WTC11 (cell line): Measurements from ENCODE around the gene RPP30. TPM values are rescaled to one million over a fixed set of nuclear protein-coding genes. Genes with fewer than 3 reads are reported as not detected.

ENCODE experiments used
- ATAC-seq: fragments of 200-7000 bp; cut with Tn5 transposase; 2 replicates; pipeline ENCODE4 v1.10.0; 2021; ENCODE audit warnings: mild to moderate bottlenecking, moderate library complexity
- CTCF ChIA-PET: fragments of 300-600 bp; sonication (Branson Sonifier 250); formaldehyde crosslinking; loops from one replicate; lab custom pipeline; 2021; ENCODE audit warnings: antibody characterized with exemption; lab: Charles Lee
- POLR2A ChIA-PET: fragments of 350-600 bp; sonication (Branson Sonifier 250); formaldehyde crosslinking; loops from one replicate; lab custom pipeline; 2021; ENCODE audit warnings: antibody characterized with exemption; lab: Charles Lee
- DNase-seq: peaks from one replicate; pipeline ENCODE4 v3.0.0; 2021; ENCODE audit warnings: low spot score
- H3K27ac Mint-ChIP-seq: 2 replicates; pipeline ENCODE4 v1.8.0; 2021; ENCODE audit warnings: mixed read lengths
- H3K27me3 Mint-ChIP-seq: 2 replicates; pipeline ENCODE4 v1.8.0; 2021; ENCODE audit warnings: low read depth, mild to moderate bottlenecking, moderate library complexity, mixed read lengths
- H3K36me3 Mint-ChIP-seq: 2 replicates; pipeline ENCODE4 v1.8.0; 2021; ENCODE audit warnings: mixed read lengths
- H3K4me1 Mint-ChIP-seq: 2 replicates; pipeline ENCODE4 v1.8.0; 2022; ENCODE audit warnings: mixed read lengths
- H3K4me3 Mint-ChIP-seq: 2 replicates; pipeline ENCODE4 v1.8.0; 2021; ENCODE audit warnings: mild to moderate bottlenecking, moderate library complexity, mixed read lengths
- H3K9me3 Mint-ChIP-seq: 2 replicates; pipeline ENCODE4 v1.8.0; 2021; ENCODE audit warnings: mixed read lengths
- CTCF ChIP-seq: fragments of 200-600 bp; IDR thresholded peaks from 2 replicates; pipeline ENCODE4 v1.8.0; 2022; ENCODE audit warnings: antibody characterized with exemption
- FOXK1 ChIP-seq: sonication (generic); formaldehyde crosslinking; IDR thresholded peaks from 2 replicates; pipeline ENCODE4 v1.8.0; 2022; ENCODE audit warnings: mild to moderate bottlenecking, moderate library complexity, missing genetic modification reagents
- GTF2I ChIP-seq: fragments of 250-450 bp; sonication (Bioruptor Pico); conservative IDR thresholded peaks from 2 replicates; pipeline ENCODE4 v1.4.0; 2021; ENCODE audit warnings: mild to moderate bottlenecking
- HMGXB4 ChIP-seq: sonication (generic); formaldehyde crosslinking; IDR thresholded peaks from 2 replicates; pipeline ENCODE4 v1.8.1; 2023; ENCODE audit warnings: mild to moderate bottlenecking, moderate library complexity, missing genetic modification reagents
- MYBL2 ChIP-seq: sonication (generic); formaldehyde crosslinking; IDR thresholded peaks from 2 replicates; pipeline ENCODE4 v1.8.1; 2023; ENCODE audit warnings: mild to moderate bottlenecking, moderate library complexity, missing genetic modification reagents
- PRRX2 ChIP-seq: fragments of 250-450 bp; sonication (Bioruptor Pico); IDR thresholded peaks from 2 replicates; pipeline ENCODE4 v1.8.0; 2021; ENCODE audit warnings: mild to moderate bottlenecking
- ZMAT4 ChIP-seq: fragments of 250-450 bp; sonication (Bioruptor Pico); IDR thresholded peaks from 2 replicates; pipeline ENCODE4 v1.9.0; 2021; ENCODE audit warnings: mild to moderate bottlenecking
- ZNF396 ChIP-seq: fragments of 250-450 bp; sonication (Bioruptor Pico); IDR thresholded peaks from 2 replicates; pipeline ENCODE4 v1.8.0; 2021; ENCODE audit warnings: mild to moderate bottlenecking, moderate library complexity, borderline replicate concordance
- total RNA-seq: library from RNA; stranded (reverse); gene quantifications from 3 replicates; pipeline ENCODE4 v1.2.3, GENCODE V29; 2021
- TF ChIP-seq, protein P1 (sequence below): sonication (generic); formaldehyde crosslinking; IDR thresholded peaks from 2 replicates; pipeline ENCODE4 v1.8.1; 2022; ENCODE audit warnings: mild to moderate bottlenecking, missing genetic modification reagents, moderate library complexity, borderline replicate concordance
- TF ChIP-seq, protein P2 (sequence below): sonication (generic); formaldehyde crosslinking; IDR thresholded peaks from 2 replicates; pipeline ENCODE4 v1.8.0; 2022; ENCODE audit warnings: missing genetic modification reagents
- TF ChIP-seq, protein P3 (sequence below): sonication (generic); formaldehyde crosslinking; IDR thresholded peaks from 2 replicates; pipeline ENCODE4 v1.8.0; 2022; ENCODE audit warnings: mild to moderate bottlenecking, missing genetic modification reagents
- TF ChIP-seq, protein P4 (sequence below): sonication (generic); formaldehyde crosslinking; IDR thresholded peaks from 2 replicates; pipeline ENCODE4 v1.8.0; 2023; ENCODE audit warnings: missing genetic modification reagents, mild to moderate bottlenecking, borderline replicate concordance

The RPP30 gene
- total RNA-seq, 1 experiment from 2014 or later, result 56.4 TPM

DNA sequence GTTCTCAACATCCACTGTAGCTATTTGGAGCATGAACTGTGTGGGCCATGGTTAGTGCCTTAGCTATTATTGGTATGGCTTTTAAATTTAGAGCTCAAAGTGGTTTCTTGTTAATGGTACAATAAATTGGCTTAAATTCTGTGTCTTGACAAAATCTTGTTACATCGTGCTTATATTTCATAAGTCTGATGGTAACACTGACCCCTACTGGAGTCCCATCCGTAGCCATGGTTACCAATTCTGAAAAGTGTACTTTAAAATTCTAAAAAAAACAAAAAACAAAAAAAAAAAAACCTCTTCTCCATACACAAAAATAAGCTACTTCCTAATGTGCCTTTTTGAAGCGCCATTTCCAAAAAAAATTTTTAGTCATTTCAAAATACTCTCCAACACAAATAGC is 6.4 kb upstream of the RPP30 start:
- Mint-ChIP-seq H3K27me3 (peaks cover 16% of the 10 kb centered on the region), H3K36me3 (peaks cover 4% of the 10 kb centered on the region; the same call in 1 of the 2 replicates), H3K4me3 (no peak overlapping the region), H3K4me1 (peaks cover 11% of the 10 kb centered on the region), H3K9me3 (peaks cover 15% of the 10 kb centered on the region), H3K27ac (no peak overlapping the region)
- no peak for DNase-seq
- TF ChIP-seq, protein P1, sequence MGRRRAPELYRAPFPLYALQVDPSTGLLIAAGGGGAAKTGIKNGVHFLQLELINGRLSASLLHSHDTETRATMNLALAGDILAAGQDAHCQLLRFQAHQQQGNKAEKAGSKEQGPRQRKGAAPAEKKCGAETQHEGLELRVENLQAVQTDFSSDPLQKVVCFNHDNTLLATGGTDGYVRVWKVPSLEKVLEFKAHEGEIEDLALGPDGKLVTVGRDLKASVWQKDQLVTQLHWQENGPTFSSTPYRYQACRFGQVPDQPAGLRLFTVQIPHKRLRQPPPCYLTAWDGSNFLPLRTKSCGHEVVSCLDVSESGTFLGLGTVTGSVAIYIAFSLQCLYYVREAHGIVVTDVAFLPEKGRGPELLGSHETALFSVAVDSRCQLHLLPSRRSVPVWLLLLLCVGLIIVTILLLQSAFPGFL (CRISPR knock-in tag), result no peak
- TF ChIP-seq ZNF396 (CRISPR knock-in tag), result no peak
- TF ChIP-seq, all 79 proteins: peak for 0
- no peak for ATAC-seq
- ChIA-PET POLR2A (no interaction called here), CTCF (interaction anchor here (0.7 to 2.3 kb wide), 17 partner anchors 8 to 338 kb away, joined by 3 to 8 read pairs (median 3); no protein-coding TSS in a partner anchor)

- ChIA-PET POLR2A (no interaction called here), CTCF (interaction anchor here (0.7 to 2.3 kb wide), 17 partner anchors 9 to 339 kb away, joined by 3 to 8 read pairs (median 3); no protein-coding TSS in a partner anchor)
- H3K27ac Mint-ChIP-seq, result no peak overlapping the region
- H3K36me3 Mint-ChIP-seq, result peaks cover 4% of the 10 kb centered on the region; the same call in 1 of the 2 replicates
- DNase-seq (no peak), ATAC-seq (no peak)
- H3K4me1 Mint-ChIP-seq, result peaks cover 15% of the 10 kb centered on the region
- H3K27me3 Mint-ChIP-seq, result peaks cover 13% of the 10 kb centered on the region
- no peak overlapping the region for H3K4me3 Mint-ChIP-seq
- 0 out of 2 replicates have a peak, but pooled peaks have one; percentile 46 for TF ChIP-seq GTF2I
- TF ChIP-seq FOXK1 (CRISPR knock-in tag), result no peak
- H3K9me3 Mint-ChIP-seq, result peaks cover 15% of the 10 kb centered on the region
Measured at GRCh38 chr10:90866050-90866598, 5.7 kb upstream of the RPP30 start.

- Mint-ChIP-seq H3K4me1 (peaks cover 25% of the 10 kb centered on the region), H3K9me3 (peaks cover 15% of the 10 kb centered on the region), H3K4me3 (peak overlapping the region; percentile 98), H3K27ac (peak overlapping the region; percentile 95), H3K36me3 (peaks cover 9% of the 10 kb centered on the region), H3K27me3 (peaks cover 11% of the 10 kb centered on the region)
- TF ChIP-seq PRRX2 (CRISPR knock-in tag) (no peak), CTCF (0 out of 2 replicates have a peak, but pooled peaks have one; percentile 25), ZMAT4 (CRISPR knock-in tag) (no peak), MYBL2 (CRISPR knock-in tag) (no peak), HMGXB4 (CRISPR knock-in tag) (peak; percentile 5; the same call in 1 of the 2 replicates)
- TF ChIP-seq, protein P2, sequence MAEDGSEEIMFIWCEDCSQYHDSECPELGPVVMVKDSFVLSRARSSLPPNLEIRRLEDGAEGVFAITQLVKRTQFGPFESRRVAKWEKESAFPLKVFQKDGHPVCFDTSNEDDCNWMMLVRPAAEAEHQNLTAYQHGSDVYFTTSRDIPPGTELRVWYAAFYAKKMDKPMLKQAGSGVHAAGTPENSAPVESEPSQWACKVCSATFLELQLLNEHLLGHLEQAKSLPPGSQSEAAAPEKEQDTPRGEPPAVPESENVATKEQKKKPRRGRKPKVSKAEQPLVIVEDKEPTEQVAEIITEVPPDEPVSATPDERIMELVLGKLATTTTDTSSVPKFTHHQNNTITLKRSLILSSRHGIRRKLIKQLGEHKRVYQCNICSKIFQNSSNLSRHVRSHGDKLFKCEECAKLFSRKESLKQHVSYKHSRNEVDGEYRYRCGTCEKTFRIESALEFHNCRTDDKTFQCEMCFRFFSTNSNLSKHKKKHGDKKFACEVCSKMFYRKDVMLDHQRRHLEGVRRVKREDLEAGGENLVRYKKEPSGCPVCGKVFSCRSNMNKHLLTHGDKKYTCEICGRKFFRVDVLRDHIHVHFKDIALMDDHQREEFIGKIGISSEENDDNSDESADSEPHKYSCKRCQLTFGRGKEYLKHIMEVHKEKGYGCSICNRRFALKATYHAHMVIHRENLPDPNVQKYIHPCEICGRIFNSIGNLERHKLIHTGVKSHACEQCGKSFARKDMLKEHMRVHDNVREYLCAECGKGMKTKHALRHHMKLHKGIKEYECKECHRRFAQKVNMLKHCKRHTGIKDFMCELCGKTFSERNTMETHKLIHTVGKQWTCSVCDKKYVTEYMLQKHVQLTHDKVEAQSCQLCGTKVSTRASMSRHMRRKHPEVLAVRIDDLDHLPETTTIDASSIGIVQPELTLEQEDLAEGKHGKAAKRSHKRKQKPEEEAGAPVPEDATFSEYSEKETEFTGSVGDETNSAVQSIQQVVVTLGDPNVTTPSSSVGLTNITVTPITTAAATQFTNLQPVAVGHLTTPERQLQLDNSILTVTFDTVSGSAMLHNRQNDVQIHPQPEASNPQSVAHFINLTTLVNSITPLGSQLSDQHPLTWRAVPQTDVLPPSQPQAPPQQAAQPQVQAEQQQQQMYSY (CRISPR knock-in tag), result peak; percentile 93
- TF ChIP-seq, protein P3, sequence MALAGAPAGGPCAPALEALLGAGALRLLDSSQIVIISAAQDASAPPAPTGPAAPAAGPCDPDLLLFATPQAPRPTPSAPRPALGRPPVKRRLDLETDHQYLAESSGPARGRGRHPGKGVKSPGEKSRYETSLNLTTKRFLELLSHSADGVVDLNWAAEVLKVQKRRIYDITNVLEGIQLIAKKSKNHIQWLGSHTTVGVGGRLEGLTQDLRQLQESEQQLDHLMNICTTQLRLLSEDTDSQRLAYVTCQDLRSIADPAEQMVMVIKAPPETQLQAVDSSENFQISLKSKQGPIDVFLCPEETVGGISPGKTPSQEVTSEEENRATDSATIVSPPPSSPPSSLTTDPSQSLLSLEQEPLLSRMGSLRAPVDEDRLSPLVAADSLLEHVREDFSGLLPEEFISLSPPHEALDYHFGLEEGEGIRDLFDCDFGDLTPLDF, result no peak
- TF ChIP-seq, protein P4, sequence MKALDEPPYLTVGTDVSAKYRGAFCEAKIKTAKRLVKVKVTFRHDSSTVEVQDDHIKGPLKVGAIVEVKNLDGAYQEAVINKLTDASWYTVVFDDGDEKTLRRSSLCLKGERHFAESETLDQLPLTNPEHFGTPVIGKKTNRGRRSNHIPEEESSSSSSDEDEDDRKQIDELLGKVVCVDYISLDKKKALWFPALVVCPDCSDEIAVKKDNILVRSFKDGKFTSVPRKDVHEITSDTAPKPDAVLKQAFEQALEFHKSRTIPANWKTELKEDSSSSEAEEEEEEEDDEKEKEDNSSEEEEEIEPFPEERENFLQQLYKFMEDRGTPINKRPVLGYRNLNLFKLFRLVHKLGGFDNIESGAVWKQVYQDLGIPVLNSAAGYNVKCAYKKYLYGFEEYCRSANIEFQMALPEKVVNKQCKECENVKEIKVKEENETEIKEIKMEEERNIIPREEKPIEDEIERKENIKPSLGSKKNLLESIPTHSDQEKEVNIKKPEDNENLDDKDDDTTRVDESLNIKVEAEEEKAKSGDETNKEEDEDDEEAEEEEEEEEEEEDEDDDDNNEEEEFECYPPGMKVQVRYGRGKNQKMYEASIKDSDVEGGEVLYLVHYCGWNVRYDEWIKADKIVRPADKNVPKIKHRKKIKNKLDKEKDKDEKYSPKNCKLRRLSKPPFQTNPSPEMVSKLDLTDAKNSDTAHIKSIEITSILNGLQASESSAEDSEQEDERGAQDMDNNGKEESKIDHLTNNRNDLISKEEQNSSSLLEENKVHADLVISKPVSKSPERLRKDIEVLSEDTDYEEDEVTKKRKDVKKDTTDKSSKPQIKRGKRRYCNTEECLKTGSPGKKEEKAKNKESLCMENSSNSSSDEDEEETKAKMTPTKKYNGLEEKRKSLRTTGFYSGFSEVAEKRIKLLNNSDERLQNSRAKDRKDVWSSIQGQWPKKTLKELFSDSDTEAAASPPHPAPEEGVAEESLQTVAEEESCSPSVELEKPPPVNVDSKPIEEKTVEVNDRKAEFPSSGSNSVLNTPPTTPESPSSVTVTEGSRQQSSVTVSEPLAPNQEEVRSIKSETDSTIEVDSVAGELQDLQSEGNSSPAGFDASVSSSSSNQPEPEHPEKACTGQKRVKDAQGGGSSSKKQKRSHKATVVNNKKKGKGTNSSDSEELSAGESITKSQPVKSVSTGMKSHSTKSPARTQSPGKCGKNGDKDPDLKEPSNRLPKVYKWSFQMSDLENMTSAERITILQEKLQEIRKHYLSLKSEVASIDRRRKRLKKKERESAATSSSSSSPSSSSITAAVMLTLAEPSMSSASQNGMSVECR (CRISPR knock-in tag), result no peak
- DNase-seq (peak; percentile 57), ATAC-seq (peak; percentile 93)
- ChIA-PET POLR2A (interaction anchor here (0.5 kb wide), 1 partner anchor 117 kb away, joined by 5 read pairs; no protein-coding TSS in a partner anchor), CTCF (interaction anchor here (0.7 to 1.8 kb wide), 8 partner anchors 9 to 120 kb away, joined by 3 to 16 read pairs (median 4); partner anchors contain the start of gene HTR7)
Measured at GRCh38 chr10:90871279-90871765, 452 bp upstream of the RPP30 start.
